ENCODE measurements around the gene HARS1. TPM values are rescaled to one million over a fixed set of nuclear protein-coding genes. Genes with fewer than 3 reads are reported as not detected.

The HARS1 gene
- total RNA-seq, 1 experiment from 2014 or later = 76.4 TPM

DNA sequence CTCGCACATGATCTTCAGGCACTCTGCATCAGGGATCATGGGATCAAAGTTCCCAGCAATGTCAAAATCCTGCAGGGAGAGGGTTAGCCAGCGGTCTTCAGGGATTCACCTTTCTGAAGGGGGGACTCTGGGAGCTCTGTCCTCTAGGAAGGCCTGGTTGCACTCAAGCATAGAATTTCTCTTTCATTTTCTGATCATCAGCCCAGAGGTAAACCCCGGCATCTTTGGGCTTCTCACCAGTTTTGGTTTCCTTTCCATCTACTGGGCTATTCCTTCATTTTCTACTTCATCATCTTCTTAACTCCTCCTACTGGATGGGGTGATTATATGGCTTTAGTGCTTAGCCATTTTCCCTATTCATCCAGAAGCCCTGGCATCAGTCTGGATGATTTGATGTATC, 13.2 kb downstream of the HARS1 start:
- POLR2A ChIA-PET = no interaction called here

DNA sequence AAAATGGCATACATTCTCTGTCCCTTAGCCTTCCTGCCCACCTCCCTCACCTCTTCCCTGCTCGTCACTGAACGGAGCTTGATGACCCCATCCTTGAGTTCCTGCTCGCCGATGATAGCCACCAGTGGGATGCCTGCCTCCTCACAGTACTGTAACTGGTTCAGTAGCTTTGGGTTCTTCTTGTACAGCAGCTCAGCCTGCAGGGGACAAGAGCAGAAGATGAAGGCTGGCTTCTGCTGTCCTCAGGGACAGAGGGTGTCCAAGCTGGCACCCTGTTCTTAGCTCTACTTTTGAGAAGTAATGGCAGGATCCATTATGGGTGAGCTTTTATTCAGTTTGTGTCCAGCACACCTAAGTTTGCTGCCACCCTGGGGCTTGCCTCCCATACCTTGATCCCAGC, 16.5 kb downstream of the HARS1 start:
- DNase-seq (ENCODE audit: low read depth, low spot score) (no peak), ATAC-seq (no peak)
- peaks cover 14% of the 10 kb centered on the region for H3K36me3 ChIP-seq (ENCODE audit: control insufficient read depth, insufficient read depth, low read length)
- in situ Hi-C loops (cut with HindIII; ENCODE audit: low pct_unique_long_range_greater_than_20kb, low sequenced_read_pairs) (no loop called here), intact Hi-C loops (cut with micrococcal nuclease; ENCODE audit: unreplicated experiment) (no loop called here)
- H3K4me3 ChIP-seq (ENCODE audit: low read depth in 2 of 2, low read length in 2 of 2) = no peak overlapping the region
- no peak overlapping the region for H3K27ac ChIP-seq (ENCODE audit: low read length)
- TF ChIP-seq, protein P1, sequence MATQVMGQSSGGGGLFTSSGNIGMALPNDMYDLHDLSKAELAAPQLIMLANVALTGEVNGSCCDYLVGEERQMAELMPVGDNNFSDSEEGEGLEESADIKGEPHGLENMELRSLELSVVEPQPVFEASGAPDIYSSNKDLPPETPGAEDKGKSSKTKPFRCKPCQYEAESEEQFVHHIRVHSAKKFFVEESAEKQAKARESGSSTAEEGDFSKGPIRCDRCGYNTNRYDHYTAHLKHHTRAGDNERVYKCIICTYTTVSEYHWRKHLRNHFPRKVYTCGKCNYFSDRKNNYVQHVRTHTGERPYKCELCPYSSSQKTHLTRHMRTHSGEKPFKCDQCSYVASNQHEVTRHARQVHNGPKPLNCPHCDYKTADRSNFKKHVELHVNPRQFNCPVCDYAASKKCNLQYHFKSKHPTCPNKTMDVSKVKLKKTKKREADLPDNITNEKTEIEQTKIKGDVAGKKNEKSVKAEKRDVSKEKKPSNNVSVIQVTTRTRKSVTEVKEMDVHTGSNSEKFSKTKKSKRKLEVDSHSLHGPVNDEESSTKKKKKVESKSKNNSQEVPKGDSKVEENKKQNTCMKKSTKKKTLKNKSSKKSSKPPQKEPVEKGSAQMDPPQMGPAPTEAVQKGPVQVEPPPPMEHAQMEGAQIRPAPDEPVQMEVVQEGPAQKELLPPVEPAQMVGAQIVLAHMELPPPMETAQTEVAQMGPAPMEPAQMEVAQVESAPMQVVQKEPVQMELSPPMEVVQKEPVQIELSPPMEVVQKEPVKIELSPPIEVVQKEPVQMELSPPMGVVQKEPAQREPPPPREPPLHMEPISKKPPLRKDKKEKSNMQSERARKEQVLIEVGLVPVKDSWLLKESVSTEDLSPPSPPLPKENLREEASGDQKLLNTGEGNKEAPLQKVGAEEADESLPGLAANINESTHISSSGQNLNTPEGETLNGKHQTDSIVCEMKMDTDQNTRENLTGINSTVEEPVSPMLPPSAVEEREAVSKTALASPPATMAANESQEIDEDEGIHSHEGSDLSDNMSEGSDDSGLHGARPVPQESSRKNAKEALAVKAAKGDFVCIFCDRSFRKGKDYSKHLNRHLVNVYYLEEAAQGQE (IDR thresholded peaks at IDR 0.05; ENCODE audit: insufficient read depth in 1 of 2, low read depth in 2 of 2, low read length in 1 of 2) = no peak
- TF ChIP-seq POLR2AphosphoS5 (IDR thresholded peaks at IDR 0.05; ENCODE audit: low read depth, low read length) (no peak), SIN3A (IDR thresholded peaks at IDR 0.05; ENCODE audit: borderline replicate concordance, insufficient read depth, low read depth, low read length) (no peak), TCF7L2 (IDR thresholded peaks at IDR 0.05; ENCODE audit: low read depth, low read length) (no peak)
- TF ChIP-seq, protein P2, sequence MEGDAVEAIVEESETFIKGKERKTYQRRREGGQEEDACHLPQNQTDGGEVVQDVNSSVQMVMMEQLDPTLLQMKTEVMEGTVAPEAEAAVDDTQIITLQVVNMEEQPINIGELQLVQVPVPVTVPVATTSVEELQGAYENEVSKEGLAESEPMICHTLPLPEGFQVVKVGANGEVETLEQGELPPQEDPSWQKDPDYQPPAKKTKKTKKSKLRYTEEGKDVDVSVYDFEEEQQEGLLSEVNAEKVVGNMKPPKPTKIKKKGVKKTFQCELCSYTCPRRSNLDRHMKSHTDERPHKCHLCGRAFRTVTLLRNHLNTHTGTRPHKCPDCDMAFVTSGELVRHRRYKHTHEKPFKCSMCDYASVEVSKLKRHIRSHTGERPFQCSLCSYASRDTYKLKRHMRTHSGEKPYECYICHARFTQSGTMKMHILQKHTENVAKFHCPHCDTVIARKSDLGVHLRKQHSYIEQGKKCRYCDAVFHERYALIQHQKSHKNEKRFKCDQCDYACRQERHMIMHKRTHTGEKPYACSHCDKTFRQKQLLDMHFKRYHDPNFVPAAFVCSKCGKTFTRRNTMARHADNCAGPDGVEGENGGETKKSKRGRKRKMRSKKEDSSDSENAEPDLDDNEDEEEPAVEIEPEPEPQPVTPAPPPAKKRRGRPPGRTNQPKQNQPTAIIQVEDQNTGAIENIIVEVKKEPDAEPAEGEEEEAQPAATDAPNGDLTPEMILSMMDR (IDR thresholded peaks at IDR 0.05) = no peak
- H3K4me1 ChIP-seq (ENCODE audit: control insufficient read depth, insufficient read depth, low read length) = no peaks in the 10 kb centered on the region
- BruUV-seq (replicated peaks) = no TSS peak
- ChIA-PET CTCF (no interaction called here), POLR2A (interaction anchor here (0.9 kb wide), 1 partner anchor 16 kb away, joined by 3 read pairs; no protein-coding TSS in a partner anchor)
- no peaks in the 10 kb centered on the region for H3K9me3 ChIP-seq (ENCODE audit: control insufficient read depth, insufficient read depth, low read depth, low read length)
- no peaks in the 10 kb centered on the region for H3K27me3 ChIP-seq (ENCODE audit: control insufficient read depth, insufficient read depth, low read length)

More for the DNA sequence above, 13.2 kb downstream of the HARS1 start:
- in situ Hi-C loops (cut with HindIII; ENCODE audit: low pct_unique_long_range_greater_than_20kb, low sequenced_read_pairs) = no loop called here
- Histone ChIP-seq H3K9me3 (ENCODE audit: control insufficient read depth, insufficient read depth, low read depth, low read length) (no peaks in the 10 kb centered on the region), H3K27me3 (ENCODE audit: control insufficient read depth, insufficient read depth, low read length) (no peaks in the 10 kb centered on the region), H3K4me1 (ENCODE audit: control insufficient read depth, insufficient read depth, low read length) (no peaks in the 10 kb centered on the region), H3K4me3 (ENCODE audit: low read depth in 2 of 2, low read length in 2 of 2) (no peak overlapping the region), H3K36me3 (ENCODE audit: control insufficient read depth, insufficient read depth, low read length) (peaks cover 20% of the 10 kb centered on the region), H3K27ac (ENCODE audit: low read length) (no peak overlapping the region)
- no peak for TF ChIP-seq SIN3A (IDR thresholded peaks at IDR 0.05; ENCODE audit: borderline replicate concordance, insufficient read depth, low read depth, low read length)
- TF ChIP-seq, protein P1 (IDR thresholded peaks at IDR 0.05; ENCODE audit: insufficient read depth in 1 of 2, low read depth in 2 of 2, low read length in 1 of 2) = no peak
- no peak for TF ChIP-seq TCF7L2 (IDR thresholded peaks at IDR 0.05; ENCODE audit: low read depth, low read length)
- no peak for TF ChIP-seq POLR2AphosphoS5 (IDR thresholded peaks at IDR 0.05; ENCODE audit: low read depth, low read length)
- TF ChIP-seq, protein P2 (IDR thresholded peaks at IDR 0.05) = no peak
- CTCF ChIA-PET = no interaction called here
- intact Hi-C loops (cut with micrococcal nuclease; ENCODE audit: unreplicated experiment) = no loop called here
- BruUV-seq (replicated peaks) = no TSS peak
- DNase-seq (ENCODE audit: low read depth, low spot score) = no peak
- ATAC-seq = no peak
